GM19351 (cell line): ENCODE results near the gene SLC22A4.

ENCODE experiments used
- ATAC-seq: cut with Tn5 transposase; IDR thresholded peaks from one replicate; pipeline ENCODE4 v1.9.1; 2021; ENCODE audit warnings: mild to moderate bottlenecking, moderate library complexity; ENCODE audit not compliant: unreplicated experiment

The SLC22A4 gene

DNA sequence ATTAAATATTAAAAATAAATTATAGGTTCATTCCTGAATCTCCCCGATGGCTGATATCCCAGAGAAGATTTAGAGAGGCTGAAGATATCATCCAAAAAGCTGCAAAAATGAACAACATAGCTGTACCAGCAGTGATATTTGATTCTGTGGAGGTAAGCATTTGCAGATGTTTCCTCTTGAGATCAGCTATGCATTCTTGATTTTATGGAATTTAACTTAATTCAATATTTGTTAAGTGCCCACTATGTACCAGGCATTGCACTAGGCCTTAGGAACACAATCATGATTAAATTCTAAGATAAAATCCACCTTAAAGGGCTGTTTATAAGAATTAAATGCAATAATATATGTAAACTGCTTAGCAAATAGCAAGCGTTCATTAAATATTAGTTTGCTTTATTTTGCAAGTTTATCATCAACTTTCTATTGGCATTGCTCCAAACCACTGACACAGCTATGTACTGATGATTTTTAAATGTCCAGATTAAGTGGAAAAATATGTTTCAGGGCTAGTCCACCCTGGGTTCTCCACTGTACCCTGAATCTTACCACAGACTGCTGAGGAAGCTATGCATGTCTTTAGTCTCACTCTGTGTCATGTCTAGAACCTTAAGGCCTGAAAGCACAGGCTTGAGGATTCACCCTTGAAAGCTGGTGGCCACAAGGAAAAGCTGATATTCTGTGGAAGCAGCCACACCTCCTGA is 33.2 kb downstream of the SLC22A4 start:
- no peak for ATAC-seq

- ATAC-seq, result no peak
Measured at GRCh38 chr5:132334812-132335211, 40.6 kb downstream of the SLC22A4 start.

DNA sequence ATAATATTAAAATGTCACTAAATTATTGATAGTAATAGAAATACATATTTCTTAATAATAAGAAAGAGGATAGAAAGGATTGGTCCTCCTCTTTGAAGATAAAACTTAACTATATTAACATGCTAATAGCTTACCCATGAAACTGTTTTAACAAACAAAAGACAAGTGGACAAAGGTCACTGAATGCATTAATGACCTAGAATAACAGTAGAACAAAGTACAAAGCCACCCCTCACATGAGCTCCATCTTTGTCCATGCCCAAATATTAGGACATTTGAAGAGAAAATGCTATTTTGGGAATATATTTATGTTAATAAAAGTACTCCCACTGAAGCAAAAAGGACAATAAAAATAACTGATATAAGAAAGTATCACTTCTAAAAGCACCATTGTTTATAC is 41.2 kb downstream of the SLC22A4 start:
- ATAC-seq, result no peak

DNA sequence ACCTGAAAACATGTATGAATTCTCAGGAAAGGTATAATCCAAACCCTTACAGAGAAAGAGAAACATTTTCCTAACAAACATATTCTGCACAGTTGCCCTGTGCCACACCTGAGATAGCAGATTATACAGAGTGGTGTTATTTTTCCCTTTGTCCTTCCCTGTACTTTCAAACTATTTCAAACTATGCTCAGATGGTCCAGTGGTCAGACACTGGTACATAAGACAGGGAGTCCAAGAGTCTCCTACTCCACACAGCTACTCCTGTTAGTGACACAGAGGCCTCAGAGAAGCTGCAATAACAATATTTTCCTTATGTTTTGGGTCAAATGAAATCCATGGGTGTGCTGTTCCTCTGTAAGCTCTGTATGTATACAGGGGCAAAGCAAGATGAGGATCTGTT is 45.3 kb downstream of the SLC22A4 start:
- ATAC-seq, result no peak

- no peak for ATAC-seq
Measured at GRCh38 chr5:132342291-132343180, 48.3 kb downstream of the SLC22A4 start.

- ATAC-seq, result no peak
Measured at GRCh38 chr5:132344775-132345514, 50.8 kb downstream of the SLC22A4 start.

- no peak for ATAC-seq
Measured at GRCh38 chr5:132353486-132353995, 59.3 kb downstream of the SLC22A4 start.

GRCh38 chr5:132354381-132355139 is 60.4 kb downstream of the SLC22A4 start:
- no peak for ATAC-seq

DNA sequence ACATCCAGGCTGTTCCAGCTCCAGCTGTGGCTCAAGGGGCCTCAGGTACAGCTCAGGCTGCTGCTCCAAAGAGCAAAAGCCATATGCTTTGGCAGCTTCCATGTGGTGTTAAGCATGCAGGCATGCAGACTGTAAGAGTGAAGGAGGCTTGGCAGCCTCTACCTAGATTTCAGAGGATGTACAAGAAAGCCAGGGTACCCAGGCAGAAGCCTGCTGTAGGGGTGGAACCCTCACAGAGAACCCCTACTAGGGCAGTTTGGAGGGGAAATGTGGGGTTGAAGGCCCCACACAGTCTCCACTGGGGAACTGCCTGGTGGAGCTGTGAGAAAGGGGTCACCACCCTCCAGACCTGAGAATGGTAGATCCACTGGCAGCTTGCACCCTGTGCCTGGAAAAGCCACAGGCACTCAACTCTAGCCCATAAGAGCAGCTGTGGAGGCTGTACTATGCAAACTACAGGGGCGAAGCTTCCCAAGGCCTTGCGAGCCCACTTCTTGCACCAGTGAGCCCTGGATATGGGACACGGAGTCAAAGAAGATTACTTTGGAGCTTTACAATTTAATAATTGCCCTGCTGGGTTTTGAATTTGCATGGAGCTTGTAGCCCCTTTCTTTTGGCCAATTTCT is 61.1 kb downstream of the SLC22A4 start:
- no peak for ATAC-seq

GRCh38 chr5:132358775-132359174 is 64.6 kb downstream of the SLC22A4 start:
- ATAC-seq, result no peak

GRCh38 chr5:132362086-132362485 is 67.9 kb downstream of the SLC22A4 start:
- no peak for ATAC-seq

DNA sequence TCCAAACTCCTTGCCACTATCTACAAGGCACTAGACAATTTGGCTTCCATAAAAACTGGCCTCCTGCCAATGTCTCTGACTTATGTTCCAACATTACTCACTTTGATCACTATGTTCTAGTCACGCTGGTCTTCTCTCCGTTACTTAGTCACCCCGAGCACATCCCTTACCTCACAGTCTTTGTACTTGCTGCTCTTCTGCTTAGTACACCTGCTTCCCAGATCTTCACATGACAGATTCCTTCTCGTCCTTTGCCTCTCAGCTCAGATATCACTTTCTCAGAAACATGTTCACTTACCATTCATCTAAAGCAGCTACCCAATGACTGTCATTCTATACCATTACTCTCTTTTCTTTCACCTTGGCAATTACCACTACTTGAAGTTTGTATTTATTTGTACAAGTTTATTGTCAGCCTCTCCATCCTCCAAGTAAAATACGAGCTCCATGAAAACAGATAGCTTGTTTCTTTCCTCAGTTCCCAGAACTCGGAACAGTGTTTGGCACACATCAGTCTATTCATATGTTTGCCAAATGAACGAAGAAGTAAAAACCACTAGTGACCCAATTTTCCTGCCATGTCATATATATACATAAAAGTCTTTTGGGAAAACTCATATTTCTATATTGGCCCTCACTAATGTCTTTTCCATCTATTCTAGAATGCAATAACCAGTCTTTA is 69.4 kb downstream of the SLC22A4 start:
- ATAC-seq, result no peak

- no peak for ATAC-seq
Measured at GRCh38 chr5:132364319-132364718, 70.1 kb downstream of the SLC22A4 start.

GRCh38 chr5:132365213-132365612 is 71.0 kb downstream of the SLC22A4 start:
- no peak for ATAC-seq

DNA sequence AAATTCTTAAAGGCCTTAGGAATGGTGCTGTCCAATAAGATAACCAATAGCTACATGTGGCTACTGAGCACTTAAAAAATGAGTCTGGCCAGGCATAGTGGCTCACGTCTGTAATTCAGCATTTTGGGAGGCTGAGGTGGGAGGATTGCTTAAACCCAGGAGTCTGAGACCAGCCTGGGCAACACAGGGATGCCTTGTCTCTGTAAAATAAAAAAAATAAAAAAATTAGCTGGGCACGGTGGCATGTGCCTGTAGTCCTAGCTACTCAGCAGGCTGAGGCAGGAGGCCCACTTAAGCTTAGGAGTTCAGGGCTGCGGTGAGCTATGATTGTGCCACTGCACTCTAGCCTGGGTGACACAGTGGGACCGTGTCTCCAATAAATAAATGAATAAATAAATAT is 74.0 kb downstream of the SLC22A4 start:
- no peak for ATAC-seq

GRCh38 chr5:132369007-132369473 is 74.8 kb downstream of the SLC22A4 start:
- no peak for ATAC-seq

GRCh38 chr5:132369474-132370180 is 75.4 kb downstream of the SLC22A4 start, which contains the start of gene SLC22A5:
Gene SLC22A5, plus strand, starts transcription at chr5:132369710. Its CDS starts 263 bp downstream, at chr5:132369973.
- peak; percentile 93 for ATAC-seq

DNA sequence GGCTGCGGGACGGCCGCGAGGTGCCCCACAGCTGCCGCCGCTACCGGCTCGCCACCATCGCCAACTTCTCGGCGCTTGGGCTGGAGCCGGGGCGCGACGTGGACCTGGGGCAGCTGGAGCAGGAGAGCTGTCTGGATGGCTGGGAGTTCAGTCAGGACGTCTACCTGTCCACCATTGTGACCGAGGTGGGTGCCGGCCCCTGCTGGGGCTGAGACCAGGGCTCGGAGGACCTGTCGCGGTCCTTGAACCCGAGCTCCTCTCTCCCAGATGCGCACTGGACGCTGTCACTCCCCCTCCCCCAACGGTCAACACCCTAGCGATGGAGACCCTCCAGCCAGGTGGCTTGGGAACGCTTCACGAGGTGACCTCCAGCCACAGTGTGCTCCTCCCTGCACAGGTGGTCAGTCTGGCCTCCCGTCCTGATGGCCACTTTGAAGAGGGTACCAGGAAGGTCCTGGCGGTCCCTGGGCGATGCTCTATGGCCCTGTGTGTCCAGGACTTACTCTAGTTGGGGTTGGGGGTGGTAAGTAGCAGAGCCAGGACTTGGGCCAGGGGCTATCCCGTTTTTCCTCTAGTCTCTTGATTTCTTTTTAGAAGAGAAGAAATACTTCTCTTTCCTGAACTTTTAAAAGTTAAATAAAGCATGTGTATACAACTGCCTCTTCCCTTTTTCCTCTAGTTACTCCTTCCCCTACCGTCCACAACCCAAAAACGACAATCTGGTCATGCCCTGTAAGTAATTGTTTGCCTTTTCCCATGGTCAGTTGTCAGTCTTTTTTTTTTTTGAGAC is 76.2 kb downstream of the SLC22A4 start:
- ATAC-seq, result no peak
